ENCODE results near the gene TYR.

TYR gene

GRCh38 chr11:89168396-89168795 is 9.3 kb upstream of the TYR start:
- H3K4me1 ChIP-seq (ENCODE audit: control insufficient read depth in 1 of 2, insufficient read depth in 1 of 2, low read depth in 1 of 2, low read length in 1 of 2) = no peaks in the 10 kb centered on the region
- no peak overlapping the region for H3K4me3 ChIP-seq (ENCODE audit: low read depth in 1 of 2, low read length in 1 of 2)
- no peak for TF ChIP-seq CTCF (IDR thresholded peaks at IDR 0.05)
- no peaks in the 10 kb centered on the region for H3K27me3 ChIP-seq
- no peak overlapping the region for H3K27ac ChIP-seq
- no peaks in the 10 kb centered on the region for H3K9me3 ChIP-seq
- no peaks in the 10 kb centered on the region for H3K36me3 ChIP-seq

GRCh38 chr11:89175796-89176195 is 1.9 kb upstream of the TYR start:
- TF ChIP-seq CTCF (IDR thresholded peaks at IDR 0.05) = no peak
- H3K9me3 ChIP-seq = no peaks in the 10 kb centered on the region
- no peak overlapping the region for H3K27ac ChIP-seq
- H3K27me3 ChIP-seq = no peaks in the 10 kb centered on the region
- no peak overlapping the region for H3K4me3 ChIP-seq (ENCODE audit: low read depth in 1 of 2, low read length in 1 of 2)
- no peaks in the 10 kb centered on the region for H3K36me3 ChIP-seq
- no peaks in the 10 kb centered on the region for H3K4me1 ChIP-seq (ENCODE audit: control insufficient read depth in 1 of 2, insufficient read depth in 1 of 2, low read depth in 1 of 2, low read length in 1 of 2)

- no peaks in the 10 kb centered on the region for H3K4me1 ChIP-seq (ENCODE audit: control insufficient read depth in 1 of 2, insufficient read depth in 1 of 2, low read depth in 1 of 2, low read length in 1 of 2)
Observed at GRCh38 chr11:89176938-89177337, 737 bp upstream of the TYR start.

GRCh38 chr11:89181111-89181510 is 3.4 kb downstream of the TYR start:
- Histone ChIP-seq H3K4me1 (ENCODE audit: control insufficient read depth in 1 of 2, insufficient read depth in 1 of 2, low read depth in 1 of 2, low read length in 1 of 2) (no peaks in the 10 kb centered on the region), H3K27ac (no peak overlapping the region), H3K36me3 (no peaks in the 10 kb centered on the region), H3K27me3 (no peaks in the 10 kb centered on the region), H3K4me3 (ENCODE audit: low read depth in 1 of 2, low read length in 1 of 2) (no peak overlapping the region), H3K9me3 (no peaks in the 10 kb centered on the region)
- no peak for TF ChIP-seq CTCF (IDR thresholded peaks at IDR 0.05)

More at GRCh38 chr11:89176938-89177337, 737 bp upstream of the TYR start:
- Histone ChIP-seq H3K36me3 (no peaks in the 10 kb centered on the region), H3K27me3 (no peaks in the 10 kb centered on the region), H3K27ac (no peak overlapping the region), H3K9me3 (no peaks in the 10 kb centered on the region), H3K4me3 (ENCODE audit: low read depth in 1 of 2, low read length in 1 of 2) (no peak overlapping the region)
- TF ChIP-seq CTCF (IDR thresholded peaks at IDR 0.05) = no peak

GRCh38 chr11:89182773-89183518 is 5.3 kb downstream of the TYR start:
- H3K4me1 ChIP-seq (ENCODE audit: control insufficient read depth in 1 of 2, insufficient read depth in 1 of 2, low read depth in 1 of 2, low read length in 1 of 2) = no peaks in the 10 kb centered on the region
- H3K27me3 ChIP-seq = no peaks in the 10 kb centered on the region
- H3K27ac ChIP-seq = no peak overlapping the region
- no peaks in the 10 kb centered on the region for H3K36me3 ChIP-seq
- no peaks in the 10 kb centered on the region for H3K9me3 ChIP-seq
- H3K4me3 ChIP-seq (ENCODE audit: low read depth in 1 of 2, low read length in 1 of 2) = no peak overlapping the region
- TF ChIP-seq CTCF (IDR thresholded peaks at IDR 0.05) = no peak
